GM19468 (cell line): ENCODE data around the gene ACAD10.
"Not testable (repeated sequence)": the region's sequence is repeated elsewhere in the genome, so short reads cannot be mapped to it uniquely, and the experiment has no call there.

Source experiments
- ATAC-seq: cut with Tn5 transposase; IDR thresholded peaks from one replicate; pipeline ENCODE4 v1.9.1; 2021; ENCODE audit warnings: mild to moderate bottlenecking, moderate library complexity, moderate number of reproducible peaks; ENCODE audit not compliant: unreplicated experiment; ENCODE audit errors: extremely low read depth

Gene ACAD10

DNA sequence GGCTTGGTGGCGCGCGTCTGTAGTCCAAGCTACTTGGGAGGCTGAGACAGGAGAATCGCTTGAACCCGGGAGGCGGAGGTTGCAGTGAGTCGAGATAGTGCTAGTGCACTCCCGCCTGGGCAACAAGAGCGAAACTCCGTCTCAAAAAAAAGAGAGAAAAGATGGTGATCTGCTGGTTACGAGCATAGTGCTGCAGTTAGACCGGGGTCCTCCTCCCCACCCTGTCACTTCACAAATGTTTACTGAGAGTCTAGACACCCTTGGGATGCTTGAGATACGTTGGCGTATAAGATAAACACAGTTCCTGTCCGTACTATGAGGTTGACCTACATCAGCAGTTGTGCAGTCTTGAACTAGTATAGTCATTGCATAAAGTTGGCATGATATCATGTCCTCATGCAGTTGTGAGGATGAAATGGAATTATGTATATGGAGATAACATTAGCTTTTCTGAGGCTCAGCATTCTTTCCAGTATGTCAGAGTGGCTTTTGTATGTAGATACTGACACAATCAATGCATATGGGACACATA lies 787 bp downstream of the ACAD10 start:
- no peak for ATAC-seq

GRCh38 chr12:111687255-111687654 lies 1.4 kb downstream of the ACAD10 start:
- no peak for ATAC-seq

- ATAC-seq: no peak
These were observed 2.1 kb downstream of the ACAD10 start for GRCh38 chr12:111687952-111688351.

DNA sequence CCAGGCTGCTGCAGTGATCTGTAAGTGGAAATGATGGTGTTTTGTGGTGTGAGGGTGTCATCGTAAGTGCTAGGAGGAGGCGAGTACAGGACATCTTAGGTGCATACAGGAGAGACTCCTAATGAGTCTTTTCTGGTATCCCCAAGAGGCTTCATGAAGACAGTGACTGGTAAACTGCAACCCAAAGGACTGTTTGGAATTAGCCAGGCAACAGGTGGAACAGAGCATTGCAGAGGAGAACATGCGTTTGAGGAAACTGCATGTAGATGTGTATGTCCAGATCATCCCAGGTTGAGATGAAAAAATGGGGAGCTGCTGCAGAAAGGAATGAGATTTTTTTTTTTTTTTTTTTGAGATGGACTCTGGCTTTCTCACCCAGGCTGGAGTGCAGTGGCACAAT lies 5.4 kb downstream of the ACAD10 start:
- no peak for ATAC-seq

DNA sequence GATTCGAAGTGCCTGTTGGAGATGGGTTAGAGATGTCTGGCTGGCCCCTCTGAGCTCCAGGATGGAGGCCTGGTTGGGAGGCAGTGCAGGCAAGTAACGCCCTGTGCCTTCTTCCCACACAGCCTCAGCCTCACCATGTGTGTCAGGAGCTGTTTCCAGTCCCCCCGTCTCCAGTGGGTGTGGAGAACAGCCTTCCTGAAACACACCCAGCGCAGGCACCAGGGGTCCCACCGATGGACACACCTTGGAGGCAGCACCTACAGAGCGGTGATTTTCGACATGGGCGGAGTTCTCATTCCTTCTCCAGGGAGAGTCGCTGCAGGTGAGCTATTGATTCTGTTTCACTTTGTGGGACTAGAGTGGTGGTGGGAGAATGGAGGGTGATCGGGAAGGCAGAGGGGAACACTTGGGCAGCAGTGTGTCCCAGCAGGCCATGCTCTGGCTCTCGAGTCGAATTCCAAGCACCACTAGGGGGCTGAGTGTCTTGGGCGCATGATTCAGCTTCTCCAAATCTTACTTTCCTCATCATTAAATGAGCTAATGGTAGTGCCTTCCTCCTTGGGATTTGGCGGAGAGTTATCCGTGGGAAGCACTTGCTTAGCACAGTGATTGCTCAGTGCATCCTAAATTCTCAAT lies 6.8 kb downstream of the ACAD10 start:
- no peak for ATAC-seq

DNA sequence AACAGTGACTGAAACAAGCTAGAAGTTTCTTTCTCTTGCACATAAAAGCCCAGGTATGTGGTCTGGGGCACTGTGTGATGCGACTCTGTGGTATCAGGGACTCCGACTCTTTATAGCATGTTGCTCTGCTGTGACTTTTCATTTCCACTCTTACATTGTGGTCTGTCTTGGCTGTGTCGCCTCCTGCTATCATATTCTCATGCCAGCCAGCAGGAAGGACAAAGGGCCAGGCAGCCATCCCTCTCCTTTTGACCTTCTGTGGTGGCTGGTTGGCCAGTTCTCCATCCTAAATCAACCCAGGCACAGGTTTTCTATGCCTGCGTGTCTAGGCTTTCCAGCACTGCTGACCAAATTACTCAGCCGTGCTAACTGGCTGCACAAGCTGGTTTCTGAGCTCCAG lies 8.0 kb downstream of the ACAD10 start:
- no peak for ATAC-seq

GRCh38 chr12:111699962-111700361 lies 14.1 kb downstream of the ACAD10 start:
- no peak for ATAC-seq

GRCh38 chr12:111705672-111706071 lies 19.8 kb downstream of the ACAD10 start:
- no peak for ATAC-seq

DNA sequence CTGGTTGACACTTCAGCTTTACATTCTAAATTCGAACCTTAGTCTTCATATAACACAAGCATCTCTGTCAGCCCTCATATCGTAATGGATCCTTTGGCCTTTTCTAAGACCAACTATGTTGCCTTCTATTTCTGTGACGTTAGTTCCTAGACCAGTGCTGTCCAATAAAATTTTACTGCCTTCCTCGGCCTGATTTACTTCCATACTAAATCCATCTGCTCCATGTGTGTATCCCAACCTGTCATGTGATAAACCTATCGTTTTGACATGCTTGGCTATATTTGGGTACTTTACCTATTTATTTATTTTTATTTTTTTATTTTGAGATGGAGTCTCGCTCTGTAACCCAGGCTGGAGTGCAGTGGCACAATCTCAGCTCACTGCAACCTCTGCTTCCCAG lies 20.3 kb downstream of the ACAD10 start:
- ATAC-seq: no peak

- ATAC-seq: no peak
These were observed 29.4 kb downstream of the ACAD10 start for GRCh38 chr12:111715279-111715678.

DNA sequence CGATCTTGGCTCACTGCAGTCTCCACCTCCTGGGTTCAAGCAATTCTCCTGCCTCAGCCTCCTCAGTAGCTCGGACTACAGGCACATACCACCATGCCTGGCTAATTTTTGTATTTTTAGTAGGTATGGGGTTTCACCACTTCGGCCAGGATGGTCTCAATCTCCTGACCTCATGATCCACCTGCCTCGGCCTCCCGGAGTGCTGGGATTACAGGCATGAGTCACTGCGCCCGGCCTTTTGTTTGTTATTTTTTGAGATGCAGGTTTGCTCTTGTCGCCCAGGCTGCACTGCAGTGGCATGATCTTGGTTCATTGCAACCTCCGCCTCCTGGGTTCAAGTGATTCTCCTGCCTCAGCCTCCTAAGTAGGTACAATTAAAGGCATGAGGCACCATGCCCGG lies 33.5 kb downstream of the ACAD10 start:
- ATAC-seq: not testable (repeated sequence)

- ATAC-seq: no peak
These were observed 34.6 kb downstream of the ACAD10 start for GRCh38 chr12:111720457-111720856.

- not testable (repeated sequence) for ATAC-seq
These were observed 38.0 kb downstream of the ACAD10 start for GRCh38 chr12:111723646-111724360.

- ATAC-seq: no peak
These were observed 42.9 kb downstream of the ACAD10 start for GRCh38 chr12:111728795-111729194.

- ATAC-seq: no peak
These were observed 44.6 kb downstream of the ACAD10 start for GRCh38 chr12:111730420-111730819.

GRCh38 chr12:111732786-111733185 lies 46.9 kb downstream of the ACAD10 start:
- ATAC-seq: no peak

DNA sequence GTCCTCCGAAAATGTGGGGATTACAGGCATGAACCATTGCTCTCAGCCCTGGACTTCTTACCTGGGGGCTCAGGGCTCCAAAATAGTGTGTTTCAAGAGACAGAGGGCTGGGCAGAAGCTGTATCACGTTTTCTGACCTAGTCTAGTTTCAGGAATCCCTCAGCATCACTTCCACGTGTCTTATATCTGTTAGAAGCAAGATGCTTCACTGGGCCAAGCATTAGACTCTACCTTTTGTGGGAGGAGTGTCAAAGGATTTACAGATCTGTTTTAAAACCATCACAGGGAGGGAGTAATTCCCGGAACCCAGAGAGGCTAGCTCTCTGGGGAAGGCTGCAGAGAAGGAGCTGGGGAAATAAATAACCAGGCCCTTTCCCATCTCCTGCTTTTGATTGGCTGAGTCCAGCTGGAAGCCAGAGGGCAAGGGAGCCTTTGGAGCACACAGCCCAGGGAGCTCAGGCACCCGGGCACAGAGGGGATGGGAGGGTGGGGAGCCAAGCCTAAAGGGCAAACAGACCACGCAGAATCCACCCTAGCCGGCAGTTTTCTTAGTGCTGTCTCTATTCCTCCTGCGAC lies 47.6 kb downstream of the ACAD10 start:
- ATAC-seq: no peak

GRCh38 chr12:111739524-111739923 lies 53.7 kb downstream of the ACAD10 start:
- ATAC-seq: not testable (repeated sequence)

DNA sequence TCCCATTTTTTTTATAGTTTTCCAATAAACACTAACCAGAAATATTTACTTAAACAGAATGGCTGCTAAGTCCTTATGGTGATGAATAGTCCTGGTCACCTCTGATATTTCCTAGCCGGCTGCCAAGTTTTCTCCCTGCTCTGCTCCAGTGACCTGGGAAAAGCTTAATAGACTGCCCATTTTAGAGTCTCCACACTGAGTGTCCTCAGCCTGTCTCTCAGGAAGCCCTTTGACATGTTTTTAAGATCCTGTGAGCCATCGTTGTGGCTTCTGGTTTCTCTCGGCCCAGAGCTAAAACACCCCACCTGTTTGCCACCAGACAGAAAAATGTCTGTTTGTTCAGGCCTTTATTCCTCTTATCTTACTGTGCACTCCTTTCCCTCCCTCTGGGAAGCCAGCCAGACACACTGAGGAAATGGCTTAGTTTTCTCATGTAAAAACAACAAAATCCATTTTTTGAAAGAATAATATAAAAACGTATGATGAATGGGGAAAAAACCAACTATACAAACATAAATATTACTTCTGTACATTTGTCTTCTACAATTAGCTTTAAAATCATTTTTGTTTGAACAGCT lies 55.5 kb downstream of the ACAD10 start:
- ATAC-seq: no peak

DNA sequence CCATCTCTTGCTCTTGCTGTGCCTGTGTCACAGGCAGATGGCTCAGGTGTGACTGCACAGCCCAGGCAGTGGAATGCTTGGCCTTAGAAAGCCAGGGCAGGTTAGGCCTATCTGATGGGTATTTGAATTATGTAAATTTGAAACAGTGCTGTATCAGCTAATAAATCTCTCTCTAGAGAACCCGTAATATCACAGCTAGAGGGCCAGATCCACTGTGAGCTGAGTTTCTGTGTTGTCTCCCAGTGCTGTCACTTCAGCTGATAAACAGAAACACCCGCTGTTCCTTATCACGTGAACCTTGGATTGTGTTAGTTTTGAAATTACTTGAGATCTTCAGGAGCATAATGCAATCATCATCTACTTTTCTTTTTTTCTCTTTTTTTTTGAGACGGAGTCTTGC lies 59.4 kb downstream of the ACAD10 start:
- no peak for ATAC-seq

DNA sequence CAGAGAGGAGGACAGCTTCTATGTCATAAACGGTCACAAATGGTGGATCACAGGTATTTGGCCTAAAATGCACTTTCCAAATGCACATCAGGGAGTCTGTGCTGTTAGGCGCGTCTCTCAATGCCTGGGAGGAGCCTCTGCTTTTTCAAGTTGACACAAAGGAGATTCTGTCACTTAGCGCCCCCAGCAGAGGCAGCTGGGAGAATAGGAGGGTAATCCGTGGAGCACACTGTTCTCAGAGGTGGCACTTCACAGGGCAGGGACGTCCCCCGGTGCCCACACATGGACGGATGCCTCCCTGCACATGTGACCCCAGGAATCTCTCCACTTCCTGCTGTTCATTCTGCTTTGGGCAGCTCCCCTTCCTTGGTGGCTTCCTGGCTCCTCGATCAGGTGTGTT lies 61.5 kb downstream of the ACAD10 start:
- ATAC-seq: no peak
